Left colon (tissue), 2 donors: ENCODE data around the gene GCLC. TPM values are rescaled to one million over a fixed set of nuclear protein-coding genes. Genes with fewer than 3 reads are reported as not detected.

Experiments used
- ATAC-seq: fragments of 200-7000 bp; cut with Tn5 transposase; one replicate; pipeline ENCODE4 v1.9.1; 2020; ENCODE audit warnings: mild to moderate bottlenecking, moderate library complexity
- DNase-seq, 2 donors: peaks; one replicate each; pipeline ENCODE4 v3.0.0-alpha.2; 2020
- intact Hi-C, 2 donors: fragments of 100-400 bp; cut with DNase I in 1 of 2; cut with micrococcal nuclease in 1 of 2; formaldehyde crosslinking; loops; one replicate each; pipeline versions ENCODE4 v1.11.2 to v1.14.0; 2022; cut with DNase I, micrococcal nuclease
- total RNA-seq, 2 donors: library from RNA; stranded (reverse); fragmentation: NEBNext Ultra II Directional; extraction: Animal tissue kit (Norgen Biotek cat#: 25700); gene quantifications; one replicate each; pipeline ENCODE4 v1.2.1, GENCODE V29; 2021
- donor health status: DM: no; HTN: no; CAD: no.
- donor health status: DM: yes; HTN: yes; CAD: no.

GCLC gene
- total RNA-seq, 2 donors from 2014 or later = 37.1 to 47.5 TPM

DNA sequence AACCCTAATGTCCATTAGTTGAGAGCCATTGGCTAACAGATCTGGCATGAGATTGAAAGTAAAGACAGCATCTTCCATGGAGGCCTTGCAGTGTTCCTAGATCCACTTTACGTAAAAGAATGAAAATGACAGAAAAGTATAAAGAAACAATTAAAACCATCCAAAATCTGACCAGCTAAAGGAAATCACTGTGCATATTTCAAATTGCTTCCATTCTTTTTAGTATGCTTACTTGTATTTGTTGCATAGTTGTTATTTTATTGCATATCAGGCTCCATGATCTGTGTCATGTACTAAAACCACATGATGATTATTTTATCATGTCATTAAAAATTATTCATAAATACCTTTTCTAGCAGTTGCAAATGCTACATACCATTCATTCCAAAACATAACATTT, 67.9 kb downstream of the GCLC start:
- intact Hi-C loops = no loop called here
- DNase-seq (no peak), ATAC-seq (no peak)

DNA sequence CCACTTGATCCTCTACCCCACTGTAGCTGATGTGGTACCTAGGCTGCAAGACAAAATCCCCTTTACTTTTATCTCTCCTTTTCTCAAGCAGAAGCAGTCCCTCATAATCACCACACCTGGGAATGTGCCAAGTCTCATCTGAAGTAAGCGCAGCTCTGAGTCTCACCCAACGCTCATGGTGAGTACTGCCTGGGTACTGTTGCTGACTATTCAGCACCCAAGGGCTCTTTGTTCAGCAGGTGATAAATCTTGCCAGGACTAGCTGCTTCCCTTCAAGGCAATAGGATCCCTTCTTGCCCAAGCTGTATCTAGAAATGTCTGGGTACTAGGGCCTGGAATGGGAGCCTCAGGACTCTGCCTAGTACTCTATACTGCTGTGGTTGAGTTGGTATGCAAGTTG, 70.9 kb downstream of the GCLC start:
- DNase-seq (no peak), ATAC-seq (no peak)
- intact Hi-C loops = no loop called here

DNA sequence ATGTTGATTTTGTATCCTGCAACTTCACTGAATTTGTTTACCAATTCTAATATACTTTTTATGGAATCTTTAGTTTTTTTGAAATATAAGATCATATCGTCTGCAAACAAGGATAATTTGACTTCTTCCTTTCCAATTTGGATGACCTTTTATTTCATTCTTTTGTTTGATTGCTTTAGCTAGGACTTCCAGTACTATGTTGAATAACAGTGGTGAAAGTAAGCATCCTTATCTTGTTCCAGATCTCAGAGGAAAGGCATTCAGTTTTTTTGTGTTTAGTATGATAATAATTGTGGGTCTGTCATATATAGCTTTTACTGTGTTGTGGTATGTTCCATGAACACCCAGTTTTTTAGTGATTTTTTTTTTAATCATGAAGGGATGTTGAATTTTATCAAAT, 75.7 kb downstream of the GCLC start:
- ATAC-seq (no peak), DNase-seq (no peak)
- intact Hi-C loops = no loop called here

DNA sequence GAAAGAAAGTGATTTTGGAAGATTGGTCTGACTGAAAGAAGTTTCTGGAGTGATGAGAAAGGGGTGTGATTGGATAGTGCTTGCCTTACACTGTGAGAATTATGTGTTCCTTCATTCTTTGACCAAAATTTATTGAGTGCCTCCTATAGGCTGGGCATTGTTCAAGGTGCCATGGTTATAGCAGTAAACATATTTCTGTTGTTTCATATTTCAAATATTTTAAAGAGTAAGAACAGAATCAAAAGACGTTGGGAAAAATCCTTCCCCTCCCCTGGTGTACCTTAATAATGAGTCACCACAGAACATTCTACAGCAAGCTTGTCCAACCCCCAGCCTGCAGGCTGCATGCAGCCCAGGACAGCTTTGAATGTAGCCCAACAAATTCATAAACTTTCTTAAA, 78.6 kb downstream of the GCLC start:
- ATAC-seq = no peak
- DNase-seq = no peak
- intact Hi-C loops = no loop called here

DNA sequence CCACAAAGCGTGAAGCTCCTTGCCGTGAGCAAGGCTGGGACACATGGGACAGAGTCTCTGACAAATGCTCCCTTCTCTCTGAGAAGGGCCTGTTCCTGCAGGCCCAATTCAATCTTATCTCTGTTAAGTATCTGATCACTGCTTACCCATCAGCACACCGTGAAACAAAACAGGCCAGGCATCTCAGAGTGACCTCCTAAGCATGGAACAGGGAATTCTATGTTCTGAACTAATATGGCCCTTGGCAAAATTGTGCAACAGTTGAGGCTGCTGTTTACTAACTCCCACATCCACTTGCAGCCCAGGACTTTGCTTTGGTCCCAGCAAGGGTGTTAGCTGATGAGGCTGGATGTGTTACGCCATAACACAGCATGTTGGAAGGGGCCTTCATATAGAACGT, 79.2 kb downstream of the GCLC start:
- ATAC-seq (no peak), DNase-seq (no peak)
- intact Hi-C loops = no loop called here

DNA sequence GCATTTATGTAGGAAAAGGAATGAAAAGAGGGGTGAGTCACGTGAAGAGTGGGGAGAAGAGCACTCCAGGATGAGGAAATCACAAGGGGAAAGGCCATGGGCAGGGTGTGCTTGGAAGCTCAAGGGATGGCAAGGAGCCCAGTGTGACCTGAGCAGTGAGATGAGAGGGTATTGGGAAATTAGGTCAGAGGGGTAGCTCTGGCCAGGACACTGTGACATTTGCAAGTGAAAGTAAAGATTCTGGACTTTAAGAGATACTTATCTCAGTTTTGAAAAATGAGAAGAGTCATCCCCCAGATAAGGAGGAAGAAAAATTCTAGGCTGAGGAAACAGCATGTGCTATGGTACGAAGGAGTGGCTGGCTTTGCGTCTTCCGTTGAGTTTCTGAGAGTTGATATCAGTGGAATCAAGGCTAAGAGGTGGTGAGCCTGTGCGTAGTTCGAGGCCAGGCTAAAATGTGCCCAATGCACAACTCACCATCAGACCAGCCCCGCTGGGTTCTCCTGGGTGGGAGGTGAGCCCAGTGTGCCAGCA, 79.9 kb downstream of the GCLC start:
- ATAC-seq = no peak
- peak in 1 of 2 donors; percentile 10 for DNase-seq
- intact Hi-C loops = no loop called here

DNA sequence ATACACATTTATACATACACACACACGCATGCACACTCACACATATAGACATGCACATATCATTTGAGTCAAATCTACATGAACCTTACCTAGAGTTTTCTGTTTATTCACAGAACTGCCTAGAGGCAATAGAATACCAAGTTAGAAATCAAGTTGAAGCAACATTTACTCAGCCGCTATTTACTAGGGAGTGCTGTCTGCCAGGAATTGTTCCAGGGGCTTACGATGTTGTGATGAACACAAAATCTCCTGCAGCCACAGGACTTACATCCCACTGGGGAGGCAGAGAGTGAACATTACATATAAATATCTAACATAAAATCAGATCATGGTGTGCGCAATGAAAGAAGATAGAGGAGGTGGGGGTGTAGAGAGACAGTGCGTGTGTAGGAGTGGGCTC, 80.4 kb downstream of the GCLC start:
- intact Hi-C loops = no loop called here
- ATAC-seq = no peak

DNA sequence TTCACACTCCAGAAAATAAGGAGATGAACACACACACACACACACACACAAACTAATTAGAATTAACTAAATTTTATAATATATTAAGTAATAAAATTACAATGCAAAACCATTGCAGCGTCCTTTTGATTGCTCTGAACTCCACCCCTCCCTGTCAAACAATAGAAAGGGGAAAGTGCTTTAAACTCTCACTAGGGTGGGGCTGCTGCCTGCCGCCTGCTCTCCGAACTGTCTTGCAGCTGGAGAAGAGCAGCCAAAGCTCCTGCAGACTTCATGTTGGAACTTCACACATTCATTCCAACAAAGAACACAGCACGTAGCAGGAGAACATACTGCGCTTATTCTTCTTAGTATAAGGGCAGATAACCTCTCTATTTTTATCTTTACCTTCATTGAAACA, 83.2 kb downstream of the GCLC start:
- ATAC-seq = peak; percentile 87

More for the DNA sequence above, 80.4 kb downstream of the GCLC start:
- no peak for DNase-seq

DNA sequence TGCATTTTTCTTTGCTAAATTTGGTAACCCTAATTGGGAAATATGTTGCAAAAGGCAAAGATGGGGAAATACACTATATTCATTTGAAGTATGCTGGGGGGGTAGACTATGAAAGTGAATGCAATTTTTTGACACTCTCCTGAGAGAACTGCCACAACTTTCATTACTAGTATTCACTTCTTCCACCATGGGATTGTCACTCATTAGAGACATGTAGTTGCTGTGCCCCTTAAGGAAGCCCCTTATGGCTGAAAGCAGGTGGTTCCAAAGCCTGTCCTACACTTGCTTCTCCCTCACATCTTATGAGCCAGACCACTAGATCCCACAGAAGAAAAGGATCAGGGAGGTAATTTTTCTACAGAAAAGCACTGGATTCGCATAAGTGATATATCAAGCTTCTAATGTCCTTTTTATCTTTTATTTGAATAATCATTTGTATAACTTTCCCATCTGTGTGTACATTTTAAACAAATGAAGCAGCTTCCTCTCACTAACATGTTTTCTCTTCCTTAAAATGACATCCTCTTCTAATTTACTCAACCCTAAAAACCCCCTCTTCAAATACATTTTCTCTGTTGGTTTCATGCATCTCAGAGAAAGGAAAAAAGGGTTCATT, 83.8 kb downstream of the GCLC start:
- intact Hi-C loops = no loop called here
- DNase-seq (no peak), ATAC-seq (no peak)

More for the DNA sequence above, 83.2 kb downstream of the GCLC start:
- intact Hi-C loops = no loop called here
- peak in 1 of 2 donors; percentile 15 for DNase-seq

DNA sequence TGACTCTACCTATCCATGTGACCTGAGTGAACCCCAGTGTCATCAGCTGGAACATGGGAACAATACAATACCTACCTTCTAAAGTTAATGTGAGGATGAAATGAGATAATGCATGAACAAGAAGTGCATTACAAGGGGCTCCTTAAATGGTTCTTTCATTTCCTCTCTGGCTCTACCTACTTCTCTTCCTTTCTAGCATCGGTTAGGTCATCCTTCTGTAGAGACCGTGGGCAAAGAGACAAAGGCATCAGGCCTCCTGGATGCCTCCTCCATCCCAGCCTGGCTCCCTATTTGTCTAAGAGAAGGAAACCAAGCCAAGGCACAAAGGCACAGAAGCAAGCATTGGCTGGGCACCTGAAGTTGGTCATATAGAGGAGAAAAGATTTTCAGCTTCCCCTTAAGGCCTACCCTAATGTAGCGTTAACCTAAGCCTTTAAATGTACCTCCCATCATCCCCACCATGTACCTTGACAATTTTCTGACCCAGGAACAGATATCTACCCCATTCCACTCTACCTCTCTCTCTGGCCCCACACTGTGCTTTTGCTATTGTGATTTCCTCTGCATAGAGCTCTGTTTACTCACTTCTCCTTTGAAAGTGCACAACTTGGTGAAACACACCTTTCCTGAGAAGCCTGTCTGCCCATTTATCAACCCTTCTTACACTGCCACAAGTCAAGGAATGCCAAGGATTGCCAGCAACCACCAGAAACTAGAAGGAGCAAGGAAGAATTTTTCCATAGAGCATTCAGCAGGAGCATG, 86.6 kb downstream of the GCLC start:
- DNase-seq = no peak
- intact Hi-C loops = no loop called here
- ATAC-seq = no peak

DNA sequence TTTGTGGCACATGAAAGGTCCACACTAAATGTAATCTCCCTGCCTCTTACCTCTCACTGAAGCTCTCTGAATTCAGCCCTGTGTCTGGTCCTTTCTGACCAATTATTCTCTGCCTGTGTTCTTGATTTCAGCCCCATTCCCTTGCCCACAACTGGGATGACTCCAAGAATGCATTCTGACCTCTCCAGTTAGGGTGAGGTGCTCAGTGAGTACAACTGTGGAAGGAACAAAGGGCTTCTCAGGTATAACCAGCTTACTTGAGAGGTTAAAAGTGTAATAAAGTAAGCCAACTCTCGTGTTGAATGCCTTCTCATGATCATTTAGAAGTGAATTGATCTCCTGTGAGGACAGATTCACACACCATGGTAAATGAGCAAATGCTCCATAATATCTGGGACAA, 88.1 kb downstream of the GCLC start:
- ATAC-seq (no peak), DNase-seq (no peak)
- intact Hi-C loops = no loop called here

DNA sequence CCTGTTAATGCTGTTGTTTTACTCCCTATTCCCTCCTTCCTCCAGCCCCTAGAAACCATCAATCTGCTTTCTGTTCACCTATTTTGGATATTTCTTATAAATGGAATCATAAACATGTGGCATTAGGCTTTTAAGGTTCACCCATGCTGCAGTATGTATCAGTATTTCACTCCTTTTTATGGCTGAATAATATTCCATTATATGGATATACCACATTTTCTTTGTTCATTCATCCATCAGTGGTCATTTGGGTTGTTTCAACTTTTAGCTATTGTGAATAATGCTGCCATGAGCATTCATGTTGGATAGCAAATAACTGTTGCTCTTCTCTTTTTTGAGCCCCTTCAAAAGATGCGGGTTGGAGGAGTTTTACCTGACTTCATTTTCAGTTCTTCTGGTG, 89.2 kb downstream of the GCLC start:
- ATAC-seq (no peak), DNase-seq (no peak)
- intact Hi-C loops = no loop called here

DNA sequence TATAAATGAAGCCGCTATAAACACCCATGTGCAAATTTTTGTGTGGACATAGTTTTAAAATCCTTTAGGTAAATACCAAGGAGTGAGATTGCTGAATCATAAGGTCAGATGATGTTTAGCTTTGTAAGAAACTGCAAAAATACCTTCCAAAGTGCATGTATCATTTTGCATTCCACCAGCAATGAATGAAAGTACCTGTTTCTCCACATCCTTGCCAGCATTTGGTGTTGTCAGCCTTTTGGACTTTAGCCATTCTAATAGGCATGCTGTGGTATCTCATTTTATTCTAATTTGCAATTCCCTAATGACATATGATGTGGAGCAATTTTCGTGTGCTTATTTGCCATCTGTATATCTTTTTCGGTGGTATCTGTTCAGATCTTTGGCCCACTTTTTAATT, 93.7 kb downstream of the GCLC start:
- intact Hi-C loops = no loop called here
- no peak for ATAC-seq

DNA sequence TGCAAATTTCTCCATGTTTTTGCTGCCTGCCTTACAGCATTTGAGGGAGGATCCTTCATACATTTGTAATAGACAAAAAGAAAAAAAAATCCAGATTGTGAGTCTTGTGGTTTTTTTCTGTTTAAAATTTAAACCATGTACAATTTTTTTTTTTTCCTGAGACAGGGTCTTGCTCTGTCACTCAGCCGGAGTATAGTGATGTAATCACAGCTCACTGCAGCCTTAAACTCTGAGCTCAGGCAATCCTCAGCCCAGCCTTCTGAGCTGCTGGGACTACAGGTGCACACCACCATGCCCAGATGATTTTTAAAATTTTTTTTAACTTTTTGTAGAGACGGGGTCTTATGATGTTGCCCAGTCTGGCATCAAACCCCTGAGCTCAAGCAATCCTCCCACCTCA, 97.0 kb downstream of the GCLC start:
- DNase-seq (no peak), ATAC-seq (no peak)
- intact Hi-C loops = no loop called here

More for the DNA sequence above, 93.7 kb downstream of the GCLC start:
- no peak for DNase-seq

Other genes with a start within 250 kb of the GCLC start
- gene ELOVL5, start 196.2 kb downstream of the GCLC start, total RNA-seq = 10 to 100 TPM; 21.8 to 26.7 TPM
- under 1 TPM; 0.21 to 0.39 TPM for gene KLHL31, start 120.7 kb upstream of the GCLC start, total RNA-seq
- 10 to 100 TPM; 69.2 to 85.7 TPM for gene LRRC1, start 249.9 kb upstream of the GCLC start, total RNA-seq